Measurements from ENCODE around the gene HSPB8.
"Not testable (repeated sequence)": the region's sequence is repeated elsewhere in the genome, so short reads cannot be mapped to it uniquely, and the experiment has no call there.

The HSPB8 gene

GRCh38 chr12:119206348-119207062, 27.8 kb downstream of the HSPB8 start:
- DNase-seq (ENCODE audit: low read depth in 2 of 2): no peak

- no peak for DNase-seq (ENCODE audit: low read depth in 2 of 2)
These were observed 28.4 kb downstream of the HSPB8 start for GRCh38 chr12:119207063-119207560.

DNA sequence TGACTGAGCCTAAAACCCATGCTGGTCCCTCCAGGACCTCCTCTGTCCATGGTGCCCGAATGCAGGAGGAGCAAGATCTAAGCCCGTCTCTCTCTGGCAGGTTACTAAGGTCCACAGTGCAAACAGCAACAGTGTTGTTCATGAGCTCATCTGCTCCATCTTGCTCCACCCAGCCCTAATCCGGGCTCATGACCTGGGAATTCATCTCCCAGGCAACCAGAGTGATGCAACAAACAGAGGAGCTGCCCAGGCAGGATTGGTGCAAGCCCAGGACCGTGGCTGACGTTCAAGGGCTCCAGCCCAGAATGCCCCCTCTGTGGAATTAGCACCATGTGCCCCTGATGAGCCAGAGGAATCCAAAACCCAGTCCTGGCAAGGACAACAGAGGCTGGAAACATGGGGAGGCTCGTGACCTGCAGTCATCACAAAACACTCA, 29.9 kb downstream of the HSPB8 start:
- DNase-seq (ENCODE audit: low read depth in 2 of 2): no peak

GRCh38 chr12:119211884-119212283, 33.2 kb downstream of the HSPB8 start:
- no peak for DNase-seq (ENCODE audit: low read depth in 2 of 2)

- DNase-seq (ENCODE audit: low read depth in 2 of 2): no peak
These were observed 37.4 kb downstream of the HSPB8 start for GRCh38 chr12:119216084-119216483.

- DNase-seq (ENCODE audit: low read depth in 2 of 2): not testable (repeated sequence)
These were observed 40.1 kb downstream of the HSPB8 start for GRCh38 chr12:119218875-119219274.

DNA sequence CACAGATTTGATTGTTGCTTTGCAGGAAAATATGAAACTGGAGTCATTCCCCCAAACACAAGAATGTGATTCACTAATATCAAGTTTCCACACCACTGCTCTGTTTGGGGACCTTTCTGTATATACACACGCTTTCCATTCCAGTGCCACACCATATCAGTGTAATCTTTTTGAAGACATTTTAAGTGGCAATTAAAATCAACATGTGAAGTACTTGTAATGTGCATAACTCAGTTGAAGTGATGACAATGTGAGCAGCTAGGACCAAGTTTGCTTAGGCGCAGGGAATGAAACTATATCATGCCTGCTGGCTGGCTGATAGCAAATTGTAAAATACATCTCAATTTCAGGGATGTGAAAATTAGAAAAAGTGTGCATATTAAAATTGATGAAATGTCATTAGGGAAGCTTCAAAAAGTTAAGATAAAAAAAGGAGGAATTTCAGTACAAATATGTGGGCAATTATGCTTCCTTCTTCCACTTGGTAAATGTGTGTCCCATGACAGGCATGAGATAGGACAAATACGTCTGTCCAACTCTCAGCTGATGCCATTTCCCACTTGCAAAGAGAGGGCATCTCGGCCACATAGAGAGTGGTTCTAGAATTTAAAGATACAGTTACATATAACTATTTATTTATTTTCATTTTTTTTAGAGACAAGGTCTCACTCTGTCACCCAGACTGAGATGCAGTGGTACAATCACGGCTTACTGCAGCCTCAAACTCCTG, 43.7 kb downstream of the HSPB8 start:
- no peak for DNase-seq (ENCODE audit: low read depth in 2 of 2)

GRCh38 chr12:119225454-119225853, 46.7 kb downstream of the HSPB8 start:
- no peak for DNase-seq (ENCODE audit: low read depth in 2 of 2)

DNA sequence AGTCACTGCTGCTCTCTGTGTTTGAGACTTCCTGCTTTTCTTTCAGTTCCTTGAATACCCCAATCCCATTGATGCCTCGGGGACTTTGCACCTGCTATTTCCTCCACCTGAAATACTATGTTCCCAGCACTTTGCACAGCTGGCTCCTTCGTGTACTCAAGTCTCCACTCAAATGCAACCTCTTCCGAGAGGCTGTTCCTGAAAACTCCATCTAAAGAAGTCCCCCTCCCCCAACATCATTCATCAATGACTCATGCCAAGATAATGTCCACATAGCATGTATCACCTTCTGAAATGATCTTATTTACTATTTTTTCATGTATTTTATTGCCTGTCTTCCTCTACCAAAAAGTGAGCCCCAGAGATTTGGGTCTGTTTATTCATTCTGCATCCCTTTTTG, 48.6 kb downstream of the HSPB8 start:
- DNase-seq (ENCODE audit: low read depth in 2 of 2): no peak

- no peak for DNase-seq (ENCODE audit: low read depth in 2 of 2)
These were observed 50.5 kb downstream of the HSPB8 start for GRCh38 chr12:119229205-119229604.

DNA sequence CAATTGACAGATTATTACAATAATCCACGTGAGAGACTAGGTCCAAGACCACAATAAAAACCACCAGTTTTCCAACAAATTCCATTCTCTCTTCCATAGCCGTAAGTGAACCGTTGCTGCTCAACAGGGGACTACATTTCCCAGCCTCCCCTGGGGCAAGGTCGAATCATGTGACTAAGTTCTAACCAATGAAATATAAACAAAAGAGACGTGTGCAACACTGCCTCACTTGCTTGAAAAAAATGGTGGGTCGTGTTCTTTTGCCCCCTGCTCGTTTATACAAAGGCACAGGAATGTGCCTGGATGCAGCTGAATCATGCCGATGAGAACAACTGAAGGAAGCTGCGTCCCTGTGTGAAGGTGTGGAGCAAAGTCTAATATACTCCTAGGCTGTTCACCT, 51.1 kb downstream of the HSPB8 start:
- DNase-seq (ENCODE audit: low read depth in 2 of 2): no peak

DNA sequence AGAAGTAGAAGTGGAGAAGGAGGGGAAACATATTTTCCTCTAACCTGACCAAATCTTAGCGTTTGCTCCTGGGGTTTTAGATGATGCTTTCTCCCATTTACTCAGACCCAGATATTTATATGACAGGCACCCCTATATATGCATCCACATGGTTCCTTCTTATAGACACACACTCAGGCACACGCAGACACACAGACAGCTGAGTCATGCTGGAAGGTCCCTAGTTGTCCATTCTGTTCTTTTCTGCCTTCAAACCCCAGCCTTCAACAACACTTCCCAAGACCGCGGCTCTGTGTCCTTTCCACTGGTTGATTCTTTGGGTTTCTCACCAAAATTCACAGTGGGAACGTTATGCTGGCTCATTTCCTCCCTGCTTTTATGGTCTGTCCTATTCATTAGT, 52.1 kb downstream of the HSPB8 start:
- no peak for DNase-seq (ENCODE audit: low read depth in 2 of 2)

- DNase-seq (ENCODE audit: low read depth in 2 of 2): no peak
These were observed 53.0 kb downstream of the HSPB8 start for GRCh38 chr12:119231774-119232173.

- DNase-seq (ENCODE audit: low read depth in 2 of 2): no peak
These were observed 56.5 kb downstream of the HSPB8 start for GRCh38 chr12:119235197-119235751.

- DNase-seq (ENCODE audit: low read depth in 2 of 2): no peak
These were observed 57.6 kb downstream of the HSPB8 start for GRCh38 chr12:119236372-119236771.

GRCh38 chr12:119239040-119239439, 60.3 kb downstream of the HSPB8 start:
- DNase-seq (ENCODE audit: low read depth in 2 of 2): no peak

- DNase-seq (ENCODE audit: low read depth in 2 of 2): no peak
These were observed 62.3 kb downstream of the HSPB8 start for GRCh38 chr12:119241049-119241448.

GRCh38 chr12:119241580-119242169, 62.9 kb downstream of the HSPB8 start:
- no peak for DNase-seq (ENCODE audit: low read depth in 2 of 2)
